Stimulated activated naive CD4-positive, alpha-beta T cell treated with Interleukin-2 at 50 U/mL for 16 hours (primary cell): ENCODE results near the gene MAD2L1.
A peak's percentile ranks its signal among the peaks of the same experiment; 100 is the strongest.
"Not testable (repeated sequence)": the region's sequence is repeated elsewhere in the genome, so short reads cannot be mapped to it uniquely, and the experiment has no call there.

Source experiments
- DNase-seq: peaks from one replicate; lab custom pipeline; 2025; lab: John Stamatoyannopoulos, UW

The MAD2L1 gene

DNA sequence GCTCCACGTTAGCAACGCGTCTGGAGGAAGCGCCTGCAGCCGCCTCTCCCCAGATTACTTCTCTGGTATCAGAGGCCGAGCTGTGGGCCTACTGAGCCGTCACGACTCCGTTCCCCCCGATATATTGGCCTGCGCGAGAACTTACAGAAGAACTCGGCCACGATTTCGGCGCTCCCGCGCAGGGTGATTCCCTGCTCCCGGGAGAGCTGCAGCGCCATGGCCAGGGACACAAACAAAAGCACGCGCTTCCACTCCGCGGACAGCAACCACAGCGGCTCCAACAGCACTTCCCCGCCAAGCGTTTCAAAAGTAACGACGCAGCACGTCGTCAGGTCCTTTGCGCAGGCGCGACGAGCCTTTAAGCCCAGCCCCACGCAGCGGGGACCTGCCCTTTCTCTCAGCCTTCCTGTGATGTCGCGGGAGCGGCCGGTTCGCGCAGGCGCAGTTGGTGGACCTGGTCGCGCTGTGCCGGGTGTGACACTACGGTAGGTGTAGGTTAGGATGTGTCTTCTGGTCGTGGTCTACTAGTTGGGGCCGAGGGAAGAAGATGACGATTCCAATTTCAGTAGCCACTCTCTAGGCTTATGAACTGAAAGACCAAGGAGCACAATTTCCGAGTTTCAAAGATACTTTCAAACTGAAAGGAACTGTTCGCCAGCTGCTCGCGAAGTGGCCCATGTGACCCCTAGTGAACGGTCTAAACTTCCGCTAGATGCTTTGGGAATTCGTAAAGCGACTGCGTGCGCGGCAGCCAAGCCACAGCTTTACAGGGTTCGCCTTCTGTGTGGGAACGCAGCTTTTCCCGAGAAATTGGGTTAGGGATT, at the start of gene MAD2L1:
Gene MAD2L1 (minus strand): TSS at position 332 of the 824 bp plus-strand sequence. CDS start 114 bp downstream, at position 218.
- peak; percentile 98 for DNase-seq

DNA sequence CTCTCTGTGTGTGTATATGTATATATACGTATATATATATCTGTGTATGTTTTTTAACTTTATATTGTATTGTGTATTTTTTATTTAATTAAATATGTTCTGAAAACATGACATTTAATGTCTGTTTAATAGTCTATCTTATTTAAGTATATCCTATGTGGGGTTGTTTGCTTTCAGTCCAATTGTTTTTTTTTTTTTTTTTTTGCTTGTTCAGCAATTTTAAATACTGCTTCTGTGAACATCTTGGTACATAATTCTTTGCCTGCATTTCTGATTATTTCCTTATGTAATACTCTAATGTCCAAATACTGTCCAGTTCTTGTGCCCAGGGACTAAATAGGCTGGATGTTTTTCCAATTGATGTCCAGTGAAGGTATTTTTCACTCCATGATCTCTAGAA, 45.1 kb upstream of the MAD2L1 start:
- no peak for DNase-seq

DNA sequence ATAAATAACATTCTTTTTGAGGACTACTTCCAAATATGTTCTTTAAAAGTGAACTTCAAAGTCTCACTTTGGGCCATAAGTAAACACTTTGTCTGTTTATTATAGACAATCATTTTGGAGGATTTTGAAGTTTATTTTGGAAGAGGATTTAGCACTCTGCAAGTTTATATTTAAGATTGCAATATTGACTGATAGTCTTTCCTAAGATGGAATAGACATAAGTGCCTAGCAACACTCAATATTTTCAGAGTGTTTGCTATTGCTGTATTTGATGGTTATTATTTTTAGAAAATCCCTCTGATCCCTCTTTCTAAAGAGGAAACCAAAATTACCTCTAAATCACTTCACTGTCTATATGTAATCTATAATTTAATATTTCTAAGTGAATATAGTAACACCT, 42.8 kb upstream of the MAD2L1 start:
- no peak for DNase-seq

DNA sequence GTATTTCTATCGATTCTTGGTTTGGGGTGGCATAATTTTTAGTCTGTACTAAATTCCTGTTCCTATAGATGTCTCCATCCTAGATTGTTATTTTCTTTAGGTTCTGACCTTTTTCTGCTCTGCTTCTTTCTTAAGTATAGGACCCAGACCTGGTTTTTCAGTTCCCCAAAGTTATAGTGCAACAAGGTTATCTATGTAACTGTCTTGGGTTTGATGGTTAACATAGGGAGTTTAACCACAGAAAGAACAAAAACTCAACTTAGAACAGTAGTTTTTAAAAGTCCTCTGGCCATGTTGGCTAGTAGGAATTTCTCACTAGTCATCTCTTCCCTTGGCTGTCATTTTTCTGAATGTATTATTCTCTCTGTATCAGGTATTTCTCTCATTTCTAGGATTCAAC, 38.8 kb upstream of the MAD2L1 start:
- DNase-seq = no peak

DNA sequence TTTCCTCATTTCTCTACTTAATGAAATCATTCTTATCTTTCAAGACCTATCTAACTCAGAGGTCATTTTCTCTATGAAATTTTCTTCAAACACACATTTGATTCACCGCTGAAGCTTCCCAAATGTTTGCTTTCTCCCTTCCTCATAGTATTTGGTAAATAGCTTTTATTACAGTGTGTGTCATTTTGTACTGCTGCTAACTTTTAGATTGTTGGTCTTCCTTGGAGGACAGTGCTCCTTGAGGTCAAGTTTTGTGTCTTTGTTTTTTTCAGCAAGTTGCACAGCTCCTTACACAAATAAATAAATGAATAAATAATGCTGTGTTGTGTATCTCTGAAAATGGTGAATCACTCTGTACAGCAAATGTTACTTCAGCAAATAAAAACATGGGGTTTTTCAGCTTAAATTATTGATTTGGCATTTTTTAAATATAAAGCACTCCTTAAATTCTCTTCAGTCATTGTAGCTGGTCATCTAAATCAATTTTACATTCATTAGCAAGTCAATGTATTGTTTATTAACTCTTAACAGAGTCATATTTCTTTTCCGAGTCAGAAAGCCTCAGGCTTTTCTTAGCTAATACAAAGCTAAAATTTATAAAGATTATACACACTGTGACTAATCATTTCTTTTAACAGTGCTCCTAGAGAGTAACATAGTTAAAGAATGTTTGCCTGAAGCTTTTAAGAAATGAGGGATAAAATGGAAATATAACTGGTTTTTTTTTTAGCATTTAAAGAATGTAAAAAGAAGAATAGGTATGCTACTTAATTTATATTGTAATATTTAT, 30.1 kb upstream of the MAD2L1 start:
- no peak for DNase-seq

DNA sequence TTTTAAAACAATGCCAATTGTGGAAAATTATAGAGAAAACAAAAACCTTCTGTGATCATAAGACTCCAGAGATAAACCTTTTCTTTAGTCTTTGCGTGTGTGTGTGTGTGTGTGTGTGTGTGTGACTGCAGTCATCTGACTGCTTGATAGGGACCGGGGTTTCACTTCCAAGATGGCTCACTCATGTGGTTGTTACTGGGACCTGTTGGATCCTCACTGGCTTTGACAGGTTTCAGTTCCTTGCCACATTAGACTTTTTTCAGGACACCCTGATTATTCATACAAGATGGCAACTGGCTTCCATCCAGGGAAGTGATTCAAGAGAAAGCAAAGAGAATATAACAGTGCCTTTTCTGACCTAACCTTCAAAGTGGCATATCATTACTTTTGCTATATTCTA, 21.9 kb upstream of the MAD2L1 start:
- no peak for DNase-seq

DNA sequence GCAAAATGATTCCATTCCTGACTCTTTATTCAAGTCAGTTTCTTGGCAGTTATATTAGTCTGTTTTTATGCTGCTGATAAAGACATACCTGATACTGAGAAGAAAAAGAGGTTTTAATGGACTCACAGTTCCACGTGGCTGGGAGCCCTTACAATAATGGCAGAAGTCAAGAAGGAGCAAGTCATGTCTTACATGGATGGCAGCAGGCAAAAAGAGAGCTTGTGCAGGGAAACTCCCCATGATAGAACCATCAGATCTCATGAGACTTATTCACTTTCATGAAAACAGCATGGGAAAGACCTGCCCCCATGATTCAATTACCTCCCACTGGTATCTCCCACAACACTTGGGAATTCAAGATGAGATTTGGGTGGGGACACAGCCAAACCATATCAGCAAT, 21.4 kb upstream of the MAD2L1 start:
- DNase-seq = not testable (repeated sequence)

DNA sequence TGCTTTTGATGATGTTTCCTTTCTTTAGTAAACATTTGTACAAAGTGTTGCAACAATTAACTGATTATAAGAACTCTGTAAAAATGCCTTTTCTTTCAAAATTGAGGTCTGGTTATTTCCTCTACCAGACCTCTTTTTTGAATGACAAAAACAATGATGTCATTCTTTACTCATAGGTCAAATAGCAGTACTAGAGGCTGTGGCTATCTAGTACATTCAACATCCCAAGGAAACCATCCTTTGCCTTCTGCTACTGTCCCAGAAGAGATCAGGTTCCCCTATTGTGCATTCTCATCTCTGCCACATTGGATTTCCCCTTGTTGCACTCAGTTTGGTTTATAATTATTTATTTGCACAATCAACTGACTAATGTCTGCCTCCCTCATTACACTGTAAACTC, 19.1 kb upstream of the MAD2L1 start:
- DNase-seq = no peak

DNA sequence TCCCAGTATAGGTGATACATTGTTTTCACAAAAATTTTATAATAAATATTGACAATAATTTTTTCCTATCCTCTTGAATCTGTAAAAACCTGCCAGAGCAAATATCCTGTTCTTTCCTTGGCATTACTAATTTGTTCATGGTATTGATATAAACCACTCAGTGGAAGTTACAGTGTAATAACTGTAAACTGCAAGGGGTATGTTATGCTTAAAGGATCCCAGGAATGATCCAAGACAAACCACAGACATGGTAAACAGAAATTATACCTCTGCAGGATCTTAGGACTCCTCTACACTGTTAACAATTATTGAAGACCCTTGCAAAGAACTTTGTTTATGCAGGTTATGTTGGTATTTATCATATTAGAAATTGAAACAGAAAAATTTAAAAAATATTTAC, 17.7 kb upstream of the MAD2L1 start:
- DNase-seq = no peak

DNA sequence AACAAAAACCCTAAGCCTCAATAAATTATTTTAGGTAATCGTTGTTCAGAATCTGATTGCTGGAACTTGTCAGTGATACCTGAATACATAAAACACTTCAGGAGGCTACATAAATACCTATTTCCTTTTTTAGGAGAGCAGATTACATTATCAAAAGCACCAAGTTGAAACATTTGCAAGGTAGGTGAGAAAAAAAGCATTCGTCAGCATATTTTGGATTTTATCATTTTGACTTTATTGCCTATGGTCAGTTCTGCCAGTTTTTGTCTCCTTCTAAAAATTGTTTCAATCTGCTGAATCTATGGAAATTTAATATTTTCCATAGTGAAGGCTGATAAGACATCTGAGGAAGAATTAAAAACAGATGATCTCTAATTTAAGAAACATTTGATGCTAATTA, 16.5 kb upstream of the MAD2L1 start:
- DNase-seq = no peak

DNA sequence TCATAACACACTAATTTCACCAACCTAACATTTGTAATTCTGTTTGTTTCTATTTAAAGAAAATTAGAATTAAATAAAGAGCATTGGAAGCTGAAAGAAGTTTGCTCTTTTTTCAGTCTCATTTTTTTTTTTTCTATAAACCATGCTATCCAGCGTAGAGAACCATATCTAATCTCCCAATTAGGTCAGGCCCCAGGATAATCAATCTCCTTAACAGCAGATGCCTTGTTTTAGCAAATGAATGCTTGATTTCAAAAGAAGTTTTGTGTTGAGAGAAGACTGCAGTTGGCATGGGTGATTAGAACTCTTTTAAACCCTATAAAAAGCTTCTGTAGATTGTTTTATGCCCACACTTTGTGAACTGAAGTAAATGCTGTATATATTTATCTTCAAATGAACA, 15.6 kb upstream of the MAD2L1 start:
- no peak for DNase-seq

DNA sequence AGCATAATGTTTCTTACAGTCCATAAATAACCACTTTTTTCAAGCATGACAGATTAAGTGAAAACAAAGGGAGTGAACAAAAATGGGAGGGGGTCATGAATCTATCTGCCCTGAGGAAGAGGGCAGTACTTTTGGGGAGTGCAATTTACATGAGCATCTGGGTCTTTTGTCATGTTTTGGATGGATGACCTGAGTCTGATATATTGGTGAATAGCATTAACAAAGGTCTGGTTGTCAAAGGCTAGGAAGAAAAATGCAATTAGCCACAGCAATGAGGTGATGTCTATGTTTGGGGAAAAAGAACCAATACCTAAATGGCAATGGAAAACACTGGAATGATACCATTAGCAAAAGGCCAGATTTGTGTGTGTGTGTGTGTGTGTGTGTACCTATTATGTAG, 15.1 kb upstream of the MAD2L1 start:
- DNase-seq = no peak

DNA sequence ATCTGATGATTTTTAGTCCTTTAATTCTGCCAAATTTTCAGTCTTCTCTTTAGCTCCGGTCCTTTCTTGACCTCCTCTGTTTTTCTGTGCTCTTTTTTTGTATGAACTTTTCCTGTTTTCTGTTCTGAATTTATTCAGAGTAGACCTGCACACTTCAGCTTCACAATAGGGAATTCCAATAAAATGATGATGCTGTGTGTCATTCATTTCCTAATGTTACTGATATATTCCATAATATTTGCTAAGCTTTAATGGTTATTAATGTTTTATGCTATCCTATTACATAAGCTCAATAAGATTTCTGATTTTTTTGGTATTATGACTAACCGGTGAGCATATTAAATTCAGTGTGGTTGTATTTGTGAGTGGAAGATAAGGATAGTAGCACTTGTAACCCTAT, 13.9 kb upstream of the MAD2L1 start:
- DNase-seq = no peak

DNA sequence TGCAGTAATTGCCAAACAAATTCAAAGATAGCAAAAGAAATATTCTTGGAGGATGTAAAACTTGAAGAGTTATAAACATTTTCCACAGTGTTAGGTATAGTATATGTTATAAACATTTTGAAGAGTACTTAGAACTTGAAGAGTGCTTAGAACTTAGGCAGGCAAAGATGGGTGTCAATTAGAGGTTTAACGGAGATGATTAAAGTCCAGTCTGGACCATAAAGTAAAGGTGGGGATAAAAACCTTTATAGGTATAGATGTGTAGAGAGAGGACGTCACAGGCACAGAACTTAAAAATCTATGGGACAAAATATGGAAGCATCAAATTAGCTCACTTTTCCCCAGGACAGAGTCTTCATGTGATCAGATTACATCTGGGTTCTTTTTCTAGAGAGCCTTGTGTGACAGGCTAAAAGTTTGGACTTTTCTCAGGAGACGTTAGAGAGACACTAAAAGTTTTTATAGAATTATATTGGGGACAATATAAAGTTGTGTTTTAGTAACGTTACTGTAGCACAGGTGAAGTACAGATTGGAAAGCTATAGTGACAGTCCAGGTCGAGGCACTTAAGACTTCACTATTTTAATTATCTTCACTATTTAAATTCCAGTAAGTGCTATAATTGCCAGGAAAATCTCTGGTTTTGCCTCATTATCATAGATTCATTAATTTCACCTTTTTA, 13.3 kb upstream of the MAD2L1 start:
- no peak for DNase-seq

DNA sequence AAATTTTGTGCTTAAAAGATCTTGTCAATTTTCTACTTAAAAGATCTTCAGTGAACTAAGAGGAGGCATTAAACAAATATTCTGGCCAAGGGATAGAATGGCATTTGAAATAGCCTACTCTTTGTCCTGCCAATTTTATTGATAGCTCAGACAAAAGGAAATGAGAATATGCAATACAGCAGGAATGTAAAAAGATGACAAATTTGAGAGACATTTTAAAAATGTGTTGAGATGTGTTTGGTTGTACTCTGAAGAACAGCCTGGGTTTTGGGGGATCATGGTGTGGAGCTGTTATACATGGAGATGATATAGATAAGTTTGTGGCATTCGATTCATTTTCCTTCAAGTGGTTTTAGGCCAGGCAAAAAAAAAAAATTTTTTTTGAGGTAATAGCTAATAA, 11.6 kb upstream of the MAD2L1 start:
- DNase-seq = no peak

DNA sequence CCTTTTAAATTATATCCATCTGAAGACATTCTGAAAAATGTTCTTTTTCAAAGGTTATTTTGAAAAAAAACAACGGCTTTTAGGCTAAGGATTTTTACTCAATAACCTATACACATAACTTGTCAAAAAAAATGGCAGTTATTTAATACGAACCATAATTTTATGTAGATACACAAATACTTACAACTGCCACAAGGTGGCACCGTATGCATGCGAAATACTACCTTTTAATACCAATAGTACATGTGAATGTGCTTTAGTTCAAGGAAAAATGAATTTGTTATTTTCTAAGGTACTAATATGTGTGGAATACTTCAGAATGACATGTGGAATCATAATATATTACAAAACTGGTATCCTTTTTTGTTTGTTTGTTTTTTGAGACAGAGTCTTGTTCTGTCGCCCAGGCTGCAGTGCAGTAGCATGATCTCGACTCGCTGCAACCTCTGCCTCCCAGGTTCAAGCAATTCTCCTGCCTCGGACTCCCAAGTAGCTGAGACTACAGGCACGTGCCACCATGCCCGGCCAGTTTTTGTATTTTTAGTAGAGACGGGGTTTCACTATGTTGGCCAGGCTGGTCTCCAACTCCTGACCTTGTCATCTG, 4.6 kb upstream of the MAD2L1 start:
- peak; percentile 11 for DNase-seq

DNA sequence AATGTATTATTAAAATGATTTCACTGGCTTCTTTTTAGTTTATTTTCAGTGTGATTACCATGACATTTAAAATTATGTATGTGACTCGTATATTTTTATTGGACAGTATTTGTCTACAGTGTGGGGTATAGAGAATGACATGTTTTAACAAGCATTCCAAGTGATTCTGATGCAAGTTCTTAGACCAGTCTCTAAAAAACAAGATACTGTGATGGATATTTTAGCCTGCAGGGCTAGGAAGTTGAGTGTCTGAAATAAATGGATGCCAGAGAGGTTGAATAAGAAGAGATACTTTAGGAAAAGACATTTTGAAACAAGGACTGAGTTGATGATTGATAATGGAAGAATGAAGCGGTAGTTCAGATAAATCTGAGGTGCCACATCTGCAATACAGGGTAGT, 3.5 kb upstream of the MAD2L1 start:
- DNase-seq = no peak

DNA sequence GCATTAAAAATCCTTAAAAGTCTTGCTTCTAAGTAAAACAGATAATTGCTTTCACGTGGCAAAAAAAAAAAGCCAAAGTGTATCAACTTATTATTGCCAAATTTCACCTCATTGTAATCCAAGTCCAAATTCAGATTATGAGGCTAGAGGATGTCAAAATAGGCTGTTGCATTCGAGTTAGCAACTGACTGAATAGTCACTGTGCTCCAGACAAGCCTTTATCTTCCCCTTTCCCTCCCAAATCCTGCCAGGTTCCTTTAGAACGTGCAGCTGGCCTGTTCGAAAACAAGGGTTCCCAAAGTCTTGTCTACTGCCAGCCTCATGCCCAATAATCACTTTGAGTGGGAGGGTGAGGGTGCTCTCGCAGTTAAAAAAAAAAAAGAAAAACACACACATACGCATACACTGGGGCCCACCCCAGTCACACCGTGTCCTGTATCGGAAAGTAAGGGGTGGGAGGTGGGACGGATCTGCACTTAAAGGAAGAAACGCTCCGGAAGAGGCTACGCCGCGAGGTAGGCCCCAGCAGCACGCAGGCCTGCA, 603 bp downstream of the MAD2L1 start:
- no peak for DNase-seq

DNA sequence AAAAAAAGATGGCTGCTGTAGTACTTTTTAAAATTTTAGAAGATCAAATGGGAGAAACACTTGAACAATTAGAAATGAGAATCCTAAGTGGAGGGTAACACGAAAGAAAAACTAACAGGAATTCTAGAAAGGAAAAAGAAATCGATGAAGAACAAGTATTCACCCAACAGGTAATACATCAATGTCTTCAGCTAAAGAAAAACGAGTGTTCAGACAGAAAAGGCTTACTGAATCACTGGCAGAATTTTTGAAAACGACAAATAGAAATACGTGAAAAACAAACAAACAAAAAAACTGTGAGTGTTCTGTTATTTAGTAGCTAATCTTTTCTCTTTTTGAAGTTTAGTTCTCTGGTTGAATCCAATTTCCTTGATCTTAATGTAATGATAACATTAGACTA, 1.8 kb downstream of the MAD2L1 start:
- DNase-seq = no peak

DNA sequence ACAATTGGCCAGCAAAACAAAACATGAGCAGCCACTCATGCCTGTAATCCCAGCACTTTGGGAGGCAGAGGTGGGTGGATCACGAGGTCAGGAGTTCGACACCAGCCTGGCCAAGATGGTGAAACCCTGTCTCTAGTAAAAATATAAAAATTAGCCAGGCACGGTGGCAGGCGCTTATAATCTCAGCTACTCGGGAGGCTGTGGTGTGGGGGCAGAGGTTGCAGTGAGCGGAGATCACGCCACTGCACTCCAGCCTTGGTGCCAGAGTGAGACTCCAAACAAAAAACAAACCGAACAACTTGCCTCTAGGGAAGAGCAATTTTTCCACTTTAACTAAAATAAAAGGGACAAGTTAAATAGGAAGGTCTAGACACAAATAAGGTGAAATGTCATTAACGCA, 2.9 kb downstream of the MAD2L1 start:
- not testable (repeated sequence) for DNase-seq

DNA sequence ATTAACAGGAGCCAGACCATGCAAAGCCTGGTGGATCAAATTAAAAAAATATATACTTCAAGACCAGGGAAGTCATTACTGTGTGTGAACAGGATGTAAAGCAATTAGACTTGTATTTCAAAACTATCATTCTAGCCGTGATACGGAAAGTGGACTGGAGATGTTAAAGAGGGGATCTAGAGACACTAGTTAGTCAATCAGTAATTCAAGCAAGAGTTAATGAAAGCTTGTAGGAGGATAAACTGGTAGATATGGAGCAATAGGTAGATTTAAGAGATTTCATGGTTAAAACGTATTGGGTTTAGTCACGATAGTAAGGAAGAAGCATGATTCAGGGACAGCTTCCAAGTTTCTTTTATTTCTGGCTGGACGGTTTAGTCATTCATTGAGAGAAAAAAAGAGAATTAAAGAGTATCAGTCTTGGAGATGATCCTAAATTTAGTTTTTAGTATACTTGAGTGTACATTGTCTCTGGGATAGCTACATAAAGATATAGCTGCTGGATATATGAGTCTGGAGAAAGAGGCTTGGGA, 3.9 kb downstream of the MAD2L1 start:
- no peak for DNase-seq

DNA sequence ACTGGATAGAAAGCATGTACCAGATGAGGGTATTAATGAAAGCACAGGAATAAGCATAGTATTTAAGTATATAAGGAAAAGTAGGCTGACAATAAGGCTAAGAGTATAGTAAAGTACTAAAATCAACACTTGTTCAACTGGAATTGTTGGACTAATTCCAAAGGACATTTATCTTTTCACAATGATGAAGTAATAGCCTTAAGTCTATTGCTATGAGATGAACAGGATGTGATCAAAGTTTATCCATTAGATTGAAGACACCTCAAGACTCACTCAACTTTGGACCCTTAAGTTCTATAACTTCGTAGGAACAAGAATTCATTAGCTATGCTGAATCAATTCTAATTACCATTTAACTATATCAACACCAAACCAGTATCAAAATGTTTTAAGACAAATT, 7.6 kb downstream of the MAD2L1 start:
- no peak for DNase-seq
